Activated T-cell treated with anti-CD3 and anti-CD28 coated beads, Interleukin-2, amount 50 U/mL, for 24 hours (primary cell): ENCODE results near the gene LRRC59.
A peak's percentile ranks its signal among the peaks of the same experiment; 100 is the strongest.
"Not testable (repeated sequence)": the region's sequence is repeated elsewhere in the genome, so short reads cannot be mapped to it uniquely, and the experiment has no call there.

Source experiments
- DNase-seq: peaks from one replicate; pipeline ENCODE4 v3.0.0-alpha.2; 2020
- H3K27ac Mint-ChIP-seq: 2 replicates; pipeline ENCODE4 v1.8.0; 2020; ENCODE audit warnings: mild to moderate bottlenecking, mixed read lengths
- H3K27me3 Mint-ChIP-seq: 2 replicates; pipeline ENCODE4 v1.8.0; 2020; ENCODE audit warnings: mixed read lengths
- H3K36me3 Mint-ChIP-seq: 2 replicates; pipeline ENCODE4 v1.8.0; 2020; ENCODE audit warnings: low read depth, mixed read lengths
- H3K4me1 Mint-ChIP-seq: 2 replicates; pipeline ENCODE4 v1.8.0; 2020; ENCODE audit warnings: low read depth, mixed read lengths
- H3K4me3 Mint-ChIP-seq: 2 replicates; pipeline ENCODE4 v1.8.0; 2020; ENCODE audit warnings: mild to moderate bottlenecking, moderate library complexity, mixed read lengths
- H3K9me3 Mint-ChIP-seq: 2 replicates; pipeline ENCODE4 v1.8.0; 2020; ENCODE audit warnings: mixed read lengths

LRRC59 gene

DNA sequence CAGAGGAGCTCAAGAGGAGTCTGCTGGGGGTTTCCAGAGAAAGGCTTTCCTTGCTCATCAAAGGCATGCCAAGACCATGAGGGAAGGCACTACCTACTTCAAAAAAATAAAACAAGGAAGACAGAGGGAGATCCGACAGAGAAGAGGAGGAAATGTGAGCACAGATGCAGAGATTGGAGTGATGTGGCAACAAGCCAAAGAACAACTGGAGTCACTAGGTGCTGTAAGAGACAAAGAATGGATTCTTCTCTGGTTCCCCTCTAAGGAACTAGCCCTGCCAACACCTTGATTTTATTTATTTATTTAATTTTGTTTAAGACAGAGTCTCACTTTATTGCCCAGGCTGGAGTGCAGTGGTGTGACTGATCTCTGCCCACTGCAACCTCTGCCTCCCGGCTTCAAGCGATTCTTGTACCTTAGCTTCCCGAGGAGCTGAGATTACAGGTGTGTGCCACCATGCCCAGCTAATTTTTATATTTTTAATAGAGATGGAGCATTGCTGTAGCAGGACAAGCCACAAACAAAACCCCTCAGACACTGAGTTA is 14.9 kb upstream of the LRRC59 start:
- Mint-ChIP-seq H3K36me3 (no peaks in the 10 kb centered on the region), H3K9me3 (no peaks in the 10 kb centered on the region), H3K4me1 (no peaks in the 10 kb centered on the region), H3K27ac (no peak overlapping the region), H3K4me3 (no peak overlapping the region), H3K27me3 (no peaks in the 10 kb centered on the region)
- DNase-seq, result no peak

DNA sequence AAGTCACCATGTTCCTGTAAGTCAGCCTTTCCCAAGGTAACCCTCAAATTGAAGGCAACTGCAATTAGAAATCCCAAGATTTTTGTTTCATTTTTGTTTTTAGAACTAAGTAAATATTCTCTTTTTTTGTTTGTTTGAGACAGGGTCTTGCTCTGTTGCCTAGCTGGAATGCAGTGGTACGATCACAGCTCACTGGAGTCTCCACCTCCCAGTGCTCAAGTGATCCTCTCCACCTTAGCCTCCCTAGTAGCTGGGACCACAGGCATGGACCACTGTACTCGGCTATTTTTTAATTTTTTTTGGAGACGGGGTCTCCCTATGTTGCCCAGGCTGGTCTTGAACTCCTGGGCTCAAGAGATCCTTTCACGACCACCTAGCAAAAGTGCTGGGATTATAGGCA is 10.6 kb upstream of the LRRC59 start:
- Mint-ChIP-seq H3K9me3 (no peaks in the 10 kb centered on the region), H3K27me3 (peaks cover 17% of the 10 kb centered on the region), H3K4me3 (no peak overlapping the region), H3K27ac (no peak overlapping the region), H3K4me1 (no peaks in the 10 kb centered on the region), H3K36me3 (no peaks in the 10 kb centered on the region)
- DNase-seq, result no peak

DNA sequence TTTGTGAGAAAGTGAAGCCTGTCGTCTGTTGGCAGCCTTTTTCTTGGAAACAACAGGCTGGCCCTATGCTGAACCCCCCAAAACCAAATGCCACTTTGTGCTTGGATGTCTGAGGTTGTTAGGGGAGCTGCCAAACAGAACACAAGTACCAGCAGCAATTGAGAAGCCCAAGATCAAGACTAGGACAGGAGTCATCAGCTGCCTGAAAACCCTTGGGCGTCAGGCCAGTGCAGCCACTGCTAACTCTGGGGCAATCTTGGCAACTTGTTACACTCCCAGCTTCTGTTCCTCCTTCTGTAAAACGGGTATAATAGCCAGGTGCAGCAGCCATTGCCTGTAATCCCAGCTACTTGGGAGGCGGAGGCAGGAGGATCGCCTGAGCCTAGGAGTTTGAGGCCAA is 9.3 kb upstream of the LRRC59 start:
- peaks cover 17% of the 10 kb centered on the region for H3K27me3 Mint-ChIP-seq
- H3K4me1 Mint-ChIP-seq, result no peaks in the 10 kb centered on the region
- H3K9me3 Mint-ChIP-seq, result no peaks in the 10 kb centered on the region
- no peaks in the 10 kb centered on the region for H3K36me3 Mint-ChIP-seq
- H3K27ac Mint-ChIP-seq, result no peak overlapping the region
- DNase-seq, result no peak
- H3K4me3 Mint-ChIP-seq, result no peak overlapping the region

DNA sequence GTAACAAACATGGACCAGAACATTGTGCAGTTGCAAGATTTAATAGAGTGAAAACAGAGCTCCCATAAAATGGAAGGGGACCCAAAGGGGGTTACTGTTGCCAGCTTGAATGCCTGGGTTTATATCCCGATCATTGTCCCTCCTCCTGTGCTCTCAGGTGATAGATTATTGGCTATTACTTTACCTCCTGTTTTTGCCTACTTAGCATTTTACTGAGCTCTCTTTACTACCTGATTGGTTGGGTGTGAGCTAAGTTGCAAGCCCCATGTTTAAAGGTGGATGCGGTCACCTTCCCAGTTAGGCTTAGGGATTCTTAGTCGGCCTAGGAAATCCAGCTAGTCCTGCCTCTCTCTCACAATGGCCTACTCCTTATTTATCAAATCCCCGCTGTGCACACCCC is 8.0 kb upstream of the LRRC59 start:
- not testable (repeated sequence) for H3K36me3 Mint-ChIP-seq, H3K27ac Mint-ChIP-seq, H3K4me1 Mint-ChIP-seq, H3K4me3 Mint-ChIP-seq, DNase-seq, H3K9me3 Mint-ChIP-seq
- peaks cover 17% of the 10 kb centered on the region for H3K27me3 Mint-ChIP-seq

DNA sequence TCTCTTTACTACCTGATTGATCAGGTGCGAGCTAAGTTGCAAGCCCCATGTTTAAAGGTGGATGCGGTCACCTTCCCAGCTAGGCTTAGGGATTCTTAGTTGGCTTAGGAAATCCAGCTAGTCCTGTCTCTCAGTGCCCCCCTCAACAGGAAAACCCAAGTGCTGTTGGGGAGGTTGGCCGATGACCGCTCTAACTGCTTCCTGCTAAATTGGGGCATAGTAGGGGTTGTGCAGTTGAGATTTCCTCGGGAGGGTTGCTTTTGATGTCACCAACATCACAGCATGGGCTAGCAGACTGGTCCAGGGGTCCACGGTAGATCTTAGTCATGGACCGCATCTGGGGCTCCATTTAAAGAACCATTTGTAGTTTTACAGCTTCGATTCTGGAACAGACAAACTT is 2.3 kb upstream of the LRRC59 start:
- not testable (repeated sequence) for H3K27me3 Mint-ChIP-seq, H3K4me3 Mint-ChIP-seq, H3K9me3 Mint-ChIP-seq, DNase-seq, H3K27ac Mint-ChIP-seq
- H3K4me1 Mint-ChIP-seq, result peaks cover 21% of the 10 kb centered on the region
- H3K36me3 Mint-ChIP-seq, result peaks cover 23% of the 10 kb centered on the region

DNA sequence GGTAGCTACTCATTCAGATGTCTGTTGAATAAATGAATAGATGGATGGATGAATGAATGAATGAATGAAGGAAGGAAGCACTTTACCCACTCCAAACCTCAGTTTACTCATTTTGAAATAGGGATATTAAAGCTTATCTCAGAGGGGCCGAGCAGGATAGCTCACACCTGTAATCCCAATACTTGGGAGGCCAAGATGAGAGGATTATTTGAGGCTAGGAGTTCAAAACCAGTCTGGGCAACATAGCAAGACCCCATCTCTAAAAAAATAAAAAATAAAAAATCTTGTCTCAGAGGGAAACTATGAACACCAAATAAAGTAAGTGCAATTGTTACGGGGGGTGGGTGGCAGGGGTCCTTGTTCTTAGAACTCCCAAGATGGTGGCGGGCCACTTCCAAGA is 1.3 kb upstream of the LRRC59 start:
- not testable (repeated sequence) for H3K9me3 Mint-ChIP-seq, H3K27ac Mint-ChIP-seq, DNase-seq, H3K27me3 Mint-ChIP-seq
- H3K4me3 Mint-ChIP-seq, result peak overlapping the region; percentile 20
- H3K36me3 Mint-ChIP-seq, result peaks cover 32% of the 10 kb centered on the region
- H3K4me1 Mint-ChIP-seq, result peaks cover 26% of the 10 kb centered on the region

DNA sequence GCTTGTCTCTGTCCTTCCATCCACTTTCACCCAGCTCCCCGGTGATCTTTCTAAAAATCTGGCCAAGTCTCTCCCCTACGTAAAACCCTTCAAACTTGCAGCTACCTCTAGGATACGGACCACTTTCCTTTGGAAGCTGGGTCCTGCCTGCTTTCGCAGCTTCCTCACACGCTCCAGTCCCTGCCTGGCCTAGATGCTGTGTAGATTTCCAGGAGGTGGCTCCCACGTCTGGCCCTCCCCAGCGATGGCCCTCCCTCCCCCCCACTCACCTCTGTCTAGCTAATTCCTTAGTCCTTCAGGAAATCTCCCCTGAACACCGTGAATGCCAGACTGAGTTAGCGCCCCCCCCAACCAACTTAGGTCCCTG is 579 bp upstream of the LRRC59 start:
- Mint-ChIP-seq H3K36me3 (peaks cover 39% of the 10 kb centered on the region), H3K4me3 (peak overlapping the region; percentile 95), H3K27ac (peak overlapping the region; percentile 93)

DNA sequence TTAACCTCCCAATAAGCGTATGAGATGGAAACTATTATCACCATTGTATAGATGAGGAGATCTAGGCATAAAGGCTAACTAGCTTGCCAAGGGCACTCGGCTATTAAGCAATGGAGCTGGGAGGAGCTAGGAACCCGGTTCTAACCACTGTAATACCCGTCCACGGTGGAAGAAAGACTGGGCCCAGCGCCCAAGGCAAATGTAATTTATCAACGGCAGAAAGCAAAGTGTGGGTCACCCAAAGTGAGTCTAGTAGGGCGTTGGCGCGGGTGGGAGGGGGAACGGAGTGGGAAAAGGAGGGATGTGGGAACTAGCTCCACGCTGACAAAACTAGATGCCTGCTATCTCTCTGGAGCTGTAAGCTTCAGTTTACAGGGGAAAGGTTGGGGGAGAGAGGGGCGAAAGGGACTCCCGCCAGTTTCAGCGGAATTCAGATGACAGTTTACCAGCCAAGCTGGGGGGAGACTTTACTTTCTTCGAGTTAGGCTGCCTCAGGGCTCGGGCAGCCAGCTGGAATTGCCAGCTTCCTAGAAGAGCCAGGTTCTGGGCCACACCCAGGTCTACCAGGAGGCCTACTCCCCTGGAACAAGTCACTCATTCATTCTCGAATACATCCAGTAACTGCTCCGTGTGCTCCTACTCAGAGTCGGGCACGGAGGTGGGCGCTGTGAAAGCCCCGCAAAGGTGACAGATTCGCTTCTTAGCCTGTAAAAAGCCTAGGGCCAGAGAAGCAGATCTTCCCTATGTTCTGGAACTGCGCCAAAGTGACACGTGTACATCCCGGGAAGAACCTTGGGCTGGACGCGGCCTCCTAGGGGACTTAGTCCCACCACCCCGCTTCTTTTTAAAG is 837 bp downstream of the LRRC59 start:
- Mint-ChIP-seq H3K27ac (peak overlapping the region; percentile 93), H3K9me3 (no peaks in the 10 kb centered on the region), H3K4me1 (peaks cover 36% of the 10 kb centered on the region), H3K4me3 (peak overlapping the region; percentile 95), H3K36me3 (peaks cover 54% of the 10 kb centered on the region), H3K27me3 (no peaks in the 10 kb centered on the region)
- peak; percentile 57 for DNase-seq

More for the DNA sequence above, 579 bp upstream of the LRRC59 start:
- no peaks in the 10 kb centered on the region for H3K27me3 Mint-ChIP-seq
- peaks cover 33% of the 10 kb centered on the region for H3K4me1 Mint-ChIP-seq
- DNase-seq, result no peak
- no peaks in the 10 kb centered on the region for H3K9me3 Mint-ChIP-seq

DNA sequence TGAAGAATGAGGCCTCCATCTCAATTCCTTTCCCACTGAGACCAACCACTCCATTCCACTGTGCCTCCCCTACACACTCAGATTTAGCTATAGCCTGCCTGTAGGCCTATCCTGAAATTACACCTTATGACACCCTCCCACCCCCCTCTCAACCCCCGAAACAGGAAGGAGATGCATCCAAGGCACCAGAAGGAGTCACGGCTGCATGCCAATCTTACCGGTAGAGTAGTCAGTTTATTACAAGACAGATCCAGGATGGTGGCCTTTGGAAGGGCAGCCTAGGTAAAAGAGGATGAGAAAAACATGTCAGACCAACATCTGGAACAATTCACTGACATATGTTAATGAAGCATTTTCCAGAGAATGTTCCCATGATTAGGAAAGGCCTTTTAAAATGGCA is 2.6 kb downstream of the LRRC59 start:
- Mint-ChIP-seq H3K4me1 (peaks cover 36% of the 10 kb centered on the region), H3K9me3 (no peaks in the 10 kb centered on the region), H3K27me3 (no peaks in the 10 kb centered on the region), H3K27ac (peak overlapping the region; percentile 93), H3K36me3 (peaks cover 71% of the 10 kb centered on the region), H3K4me3 (peak overlapping the region; percentile 95)
- no peak for DNase-seq

DNA sequence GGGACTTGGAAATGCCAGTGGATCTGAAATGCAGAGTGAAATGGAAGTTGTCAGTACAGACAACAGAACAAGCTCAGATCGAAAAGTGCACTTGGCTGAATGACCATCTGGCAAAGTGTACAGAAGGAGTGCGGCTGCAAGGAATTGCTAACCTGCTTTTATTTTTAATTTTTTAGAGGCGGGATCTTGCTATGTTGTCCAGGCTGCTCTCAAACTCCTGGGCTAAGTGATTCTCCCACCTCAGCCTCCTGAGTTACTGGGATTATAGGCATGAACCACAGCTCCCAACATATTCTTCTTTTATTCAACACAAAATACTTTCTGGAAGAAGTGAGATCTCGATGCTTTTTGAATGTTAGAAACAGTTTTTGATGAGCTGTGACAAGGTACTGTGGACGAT is 3.6 kb downstream of the LRRC59 start:
- no peak for DNase-seq
- H3K36me3 Mint-ChIP-seq, result peaks cover 81% of the 10 kb centered on the region
- H3K4me1 Mint-ChIP-seq, result peaks cover 36% of the 10 kb centered on the region
- no peaks in the 10 kb centered on the region for H3K9me3 Mint-ChIP-seq
- no peak overlapping the region for H3K4me3 Mint-ChIP-seq
- no peaks in the 10 kb centered on the region for H3K27me3 Mint-ChIP-seq
- peak overlapping the region; percentile 13 for H3K27ac Mint-ChIP-seq

DNA sequence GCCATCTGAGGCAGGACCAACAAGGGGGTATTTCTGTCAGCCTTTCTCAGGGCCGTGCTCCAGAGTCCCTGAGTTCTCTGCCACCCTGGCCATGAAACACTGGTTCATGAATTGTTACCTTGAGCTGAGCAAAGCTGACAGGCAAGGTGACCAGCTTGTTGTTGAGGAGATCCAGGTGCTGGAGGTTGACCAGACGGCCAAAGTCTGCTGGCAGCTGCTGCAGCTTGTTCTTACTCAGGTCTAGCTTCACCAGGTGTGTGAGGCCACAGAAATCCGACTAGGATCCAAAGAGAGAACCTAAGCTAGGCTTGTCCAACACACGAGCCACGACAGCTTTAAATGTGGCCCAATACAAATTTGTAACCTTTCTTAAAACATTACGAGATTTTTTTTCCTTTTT is 4.7 kb downstream of the LRRC59 start:
- Mint-ChIP-seq H3K27ac (peak overlapping the region; percentile 63), H3K4me3 (no peak overlapping the region), H3K4me1 (peaks cover 33% of the 10 kb centered on the region), H3K9me3 (no peaks in the 10 kb centered on the region), H3K36me3 (peaks cover 92% of the 10 kb centered on the region), H3K27me3 (no peaks in the 10 kb centered on the region)
- DNase-seq, result no peak

DNA sequence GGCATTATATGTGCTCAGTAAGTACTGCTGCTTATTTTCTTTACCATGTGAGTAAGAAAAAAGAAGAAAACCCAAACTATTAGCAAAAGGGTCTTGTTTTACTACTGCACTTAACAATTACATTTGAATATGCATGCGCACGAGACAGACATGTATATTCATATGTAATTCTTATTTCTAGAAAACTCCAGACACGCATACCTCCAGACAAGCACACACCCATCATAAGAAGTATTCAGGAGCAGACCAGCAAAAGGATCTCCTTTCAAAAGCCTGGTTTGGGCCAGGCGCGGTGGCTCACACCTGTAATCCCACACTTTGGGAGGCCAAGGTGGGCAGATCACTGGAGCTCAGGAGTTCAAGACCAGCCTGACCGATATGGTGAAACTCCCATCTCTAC is 7.8 kb downstream of the LRRC59 start:
- Mint-ChIP-seq H3K4me1 (peaks cover 14% of the 10 kb centered on the region), H3K27me3 (no peaks in the 10 kb centered on the region), H3K4me3 (no peak overlapping the region), H3K27ac (no peak overlapping the region), H3K36me3 (peaks cover 100% of the 10 kb centered on the region), H3K9me3 (no peaks in the 10 kb centered on the region)
- DNase-seq, result no peak

DNA sequence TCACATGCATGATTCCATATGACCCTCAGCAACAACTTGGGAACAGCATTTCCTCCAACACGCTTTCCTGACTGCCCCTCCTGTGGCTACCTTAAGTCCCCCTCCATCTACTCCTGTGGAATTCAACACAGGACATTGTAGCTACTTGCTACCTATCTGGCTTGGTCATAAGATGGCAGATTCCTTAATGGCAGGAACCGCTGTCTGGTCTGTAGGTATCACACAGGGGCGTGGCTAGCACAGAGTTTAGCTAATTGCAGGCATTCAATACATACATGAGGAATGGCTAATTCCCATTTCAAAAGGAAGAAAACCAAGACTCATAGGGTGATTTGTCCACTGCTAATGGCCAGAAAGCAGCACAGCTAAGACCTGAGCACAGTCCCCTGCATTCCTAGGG is 8.6 kb downstream of the LRRC59 start:
- DNase-seq, result no peak
- H3K27ac Mint-ChIP-seq, result peak overlapping the region; percentile 5
- no peak overlapping the region for H3K4me3 Mint-ChIP-seq
- H3K36me3 Mint-ChIP-seq, result peaks cover 100% of the 10 kb centered on the region
- H3K9me3 Mint-ChIP-seq, result no peaks in the 10 kb centered on the region
- H3K27me3 Mint-ChIP-seq, result no peaks in the 10 kb centered on the region
- H3K4me1 Mint-ChIP-seq, result peaks cover 10% of the 10 kb centered on the region

DNA sequence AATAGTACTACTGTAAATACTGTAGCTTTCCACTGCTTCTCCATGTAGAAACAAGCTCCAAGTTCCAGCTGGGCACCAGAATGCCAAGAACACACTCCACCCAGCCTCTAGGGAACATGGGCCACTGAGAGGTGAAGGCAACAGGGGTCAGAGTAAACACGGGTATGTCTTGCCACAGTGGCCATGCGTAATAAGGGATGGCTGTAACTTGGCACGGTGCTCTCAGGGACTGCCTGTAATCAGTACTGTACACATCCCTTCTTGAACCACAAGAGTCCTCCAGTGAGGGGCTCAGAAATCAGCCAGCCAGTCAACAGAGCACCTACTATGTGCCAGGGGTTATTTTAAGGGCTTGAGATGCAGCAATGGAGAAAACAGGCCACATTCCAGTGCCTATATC is 10.8 kb downstream of the LRRC59 start:
- Mint-ChIP-seq H3K4me3 (no peak overlapping the region), H3K27me3 (no peaks in the 10 kb centered on the region), H3K9me3 (no peaks in the 10 kb centered on the region), H3K36me3 (peaks cover 100% of the 10 kb centered on the region), H3K27ac (peak overlapping the region; percentile 61), H3K4me1 (peaks cover under 1% of the 10 kb centered on the region)
- DNase-seq, result no peak

DNA sequence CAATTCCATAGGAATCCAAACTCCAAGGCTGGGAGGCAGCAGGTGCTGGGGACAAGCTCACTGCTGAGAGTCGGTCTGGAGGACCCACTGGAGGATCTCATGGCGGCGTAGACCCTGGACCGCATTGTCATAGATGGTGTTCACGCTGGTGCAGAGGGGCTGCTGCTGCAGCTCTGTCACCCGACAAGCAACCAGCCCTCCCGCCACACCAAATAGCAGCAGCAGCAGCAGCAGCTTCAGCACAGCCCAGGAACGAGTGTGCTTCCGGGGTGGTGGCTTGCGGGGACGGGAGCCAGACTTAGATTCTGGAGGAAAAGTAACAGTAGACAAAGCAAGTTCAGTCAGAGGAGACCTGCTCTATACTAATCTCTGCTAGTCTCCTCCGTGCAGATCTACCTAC is 14.4 kb downstream of the LRRC59 start:
- peak overlapping the region; percentile 30 for H3K27ac Mint-ChIP-seq

More for the DNA sequence above, 14.4 kb downstream of the LRRC59 start:
- Mint-ChIP-seq H3K4me1 (no peaks in the 10 kb centered on the region), H3K4me3 (no peak overlapping the region), H3K27me3 (no peaks in the 10 kb centered on the region), H3K36me3 (peaks cover 100% of the 10 kb centered on the region), H3K9me3 (no peaks in the 10 kb centered on the region)
- DNase-seq, result no peak
